TTC549 (cell line): Measurements from ENCODE around the gene TOX4.
"Not testable (repeated sequence)": the region's sequence is repeated elsewhere in the genome, so short reads cannot be mapped to it uniquely, and the experiment has no call there.

Experiments used
- FAIRE-seq: peaks from 2 replicates; lab custom pipeline; 2012; peaks lifted over from hg19 to GRCh38; lab: Jason Lieb, UNC

The TOX4 gene

DNA sequence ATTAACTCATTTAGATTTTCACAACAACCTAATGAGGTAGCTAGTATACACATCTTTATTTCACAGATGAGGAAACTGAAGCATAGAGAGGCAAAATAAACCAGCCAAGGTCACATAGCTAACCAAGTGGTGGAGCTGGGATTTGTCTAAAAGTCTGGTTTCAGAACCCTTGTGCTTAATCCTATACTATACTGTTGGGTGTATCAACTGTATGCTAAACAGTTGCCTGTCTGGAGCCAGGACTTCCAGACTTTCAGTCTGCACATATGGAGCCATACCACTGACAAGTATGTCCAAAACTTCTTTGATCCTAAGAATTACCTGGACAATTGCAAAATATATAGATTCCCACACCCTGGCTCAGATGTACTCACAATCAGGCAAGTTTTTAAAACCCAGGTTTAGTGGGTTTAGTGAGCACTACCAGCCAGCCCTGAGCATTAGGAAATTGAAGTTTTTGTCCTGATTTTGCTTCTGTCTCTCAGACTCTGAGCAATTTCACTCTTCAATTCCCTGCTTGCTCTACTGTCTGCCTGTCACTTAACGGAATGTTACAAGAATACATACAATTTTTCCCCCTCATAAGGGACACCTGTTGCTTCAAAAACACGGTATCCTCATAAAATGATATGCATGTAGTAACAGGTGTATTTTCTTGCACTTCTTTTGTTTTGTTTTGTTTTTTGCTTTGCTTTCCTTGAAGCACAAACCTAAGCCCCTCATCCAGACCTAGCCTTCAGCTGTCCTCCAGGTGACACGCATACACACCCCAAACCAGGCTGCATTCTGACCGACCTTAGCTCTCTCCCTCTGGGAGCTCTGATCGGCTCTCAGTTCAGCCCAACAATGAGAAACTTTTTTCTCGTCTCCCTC, 58.8 kb downstream of the TOX4 start:
- no peak for FAIRE-seq

DNA sequence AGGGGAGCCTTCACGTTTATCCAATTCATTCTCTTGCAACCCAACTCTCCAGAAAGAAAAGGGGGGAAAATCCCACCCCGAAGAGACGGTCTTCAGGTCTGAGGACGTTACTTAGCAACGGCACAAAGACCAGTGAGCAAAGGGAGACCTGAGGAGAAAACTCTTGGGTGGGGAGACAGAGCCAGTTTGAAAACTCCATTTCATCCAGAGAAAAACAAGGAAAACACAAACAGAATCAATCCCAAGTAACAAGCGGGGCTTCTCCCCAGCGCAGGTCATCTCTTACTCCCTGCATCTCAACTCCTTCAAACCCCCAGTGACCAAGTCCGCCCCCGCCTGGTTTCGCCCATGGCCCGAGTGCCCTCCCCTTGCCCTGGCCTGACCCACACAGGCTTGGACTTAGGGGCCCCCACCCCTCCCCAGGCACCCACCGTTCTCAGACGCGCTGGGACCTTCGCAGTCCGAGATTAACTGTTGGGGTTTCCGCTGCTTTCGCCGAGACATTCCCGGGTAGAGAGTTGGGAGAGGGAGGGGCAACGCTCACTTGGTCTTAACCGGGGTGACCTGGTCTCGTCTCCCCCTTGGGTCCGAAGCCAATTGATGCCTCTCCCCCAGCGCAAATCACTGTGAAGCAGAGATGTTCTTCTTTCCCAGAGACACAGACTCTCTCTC, 59.6 kb downstream of the TOX4 start:
- no peak for FAIRE-seq

DNA sequence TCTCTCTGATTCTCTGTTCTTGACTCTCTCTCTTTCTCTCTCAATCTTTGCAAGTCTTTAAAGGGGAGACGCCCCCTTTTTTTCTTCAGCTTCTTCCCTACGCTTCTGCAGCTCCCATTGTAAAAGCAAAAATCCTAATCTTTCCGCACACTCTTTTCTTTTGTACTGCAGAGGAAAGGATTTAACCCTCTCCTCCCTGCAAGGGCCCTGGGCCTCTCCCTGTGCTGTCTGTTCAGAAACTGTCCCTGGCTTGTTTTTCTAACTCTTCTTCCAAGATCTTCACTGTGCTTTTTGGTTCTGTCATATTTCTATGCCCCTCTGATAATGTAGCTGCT, 60.1 kb downstream of the TOX4 start:
- no peak for FAIRE-seq

DNA sequence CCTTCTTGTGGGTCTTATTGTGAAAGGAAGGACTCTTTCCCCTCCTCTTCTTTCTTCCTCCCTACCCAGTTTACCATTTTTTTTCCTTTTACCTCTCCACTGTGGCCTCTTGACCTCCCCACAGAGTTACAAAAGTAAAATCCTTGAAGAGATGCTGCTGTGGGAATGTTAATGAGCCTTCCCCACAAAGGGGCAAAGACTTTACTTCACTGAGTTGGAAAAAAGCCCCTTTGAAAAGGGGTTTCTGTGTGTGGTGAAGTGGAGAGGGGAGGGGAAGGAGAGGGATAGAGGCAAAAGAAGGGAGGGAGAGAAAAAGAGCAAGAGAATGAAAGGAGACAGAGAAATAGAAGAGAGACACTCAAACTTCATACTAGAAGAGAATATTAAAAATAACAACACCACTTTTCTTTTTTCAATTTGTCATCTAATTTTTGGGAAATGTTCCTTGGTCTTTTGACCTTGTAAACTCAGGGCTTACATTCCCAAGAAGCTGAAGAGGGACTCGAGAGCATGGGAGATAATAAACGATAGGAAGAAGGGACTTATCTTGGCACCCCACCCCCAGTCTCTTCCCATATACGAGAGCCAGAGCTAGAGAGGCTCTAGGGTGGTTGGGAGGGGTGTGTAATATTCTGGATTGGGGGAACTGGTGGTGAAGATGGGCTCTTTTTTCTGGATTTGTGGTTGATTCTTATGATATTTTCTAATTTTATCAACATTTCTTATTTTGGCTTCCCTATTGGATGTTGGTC, 62.4 kb downstream of the TOX4 start:
- FAIRE-seq: no peak

DNA sequence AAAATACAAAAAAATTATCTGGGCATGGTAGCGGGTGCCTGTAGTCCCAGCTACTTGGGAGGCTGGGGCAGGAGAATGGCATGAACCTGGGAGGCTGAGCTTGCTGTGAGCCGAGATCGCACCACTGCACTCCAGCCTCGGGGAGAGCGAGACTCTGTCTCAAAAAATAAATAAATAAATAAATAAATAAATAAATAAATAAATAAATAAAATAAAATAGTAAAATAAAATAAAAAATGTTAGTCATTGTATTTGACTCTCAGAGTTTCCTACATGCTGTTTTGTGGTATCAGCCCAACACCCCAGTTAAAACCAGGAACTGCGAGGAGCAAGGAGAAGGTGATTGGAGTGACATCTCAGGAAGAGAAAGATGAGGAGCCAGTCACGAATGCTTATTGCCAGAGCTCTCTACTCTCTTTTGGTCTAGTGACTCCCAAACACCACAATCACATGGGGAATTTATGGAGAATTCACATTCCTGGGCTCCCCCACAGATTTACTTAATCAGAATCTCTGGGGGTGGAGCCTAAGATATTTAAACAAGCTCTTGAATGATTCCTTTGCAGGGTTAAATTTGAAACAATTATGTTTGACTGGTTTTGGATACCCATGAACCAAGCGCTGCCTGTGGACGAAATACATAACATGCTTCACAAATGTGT, 64.5 kb downstream of the TOX4 start:
- FAIRE-seq: no peak

DNA sequence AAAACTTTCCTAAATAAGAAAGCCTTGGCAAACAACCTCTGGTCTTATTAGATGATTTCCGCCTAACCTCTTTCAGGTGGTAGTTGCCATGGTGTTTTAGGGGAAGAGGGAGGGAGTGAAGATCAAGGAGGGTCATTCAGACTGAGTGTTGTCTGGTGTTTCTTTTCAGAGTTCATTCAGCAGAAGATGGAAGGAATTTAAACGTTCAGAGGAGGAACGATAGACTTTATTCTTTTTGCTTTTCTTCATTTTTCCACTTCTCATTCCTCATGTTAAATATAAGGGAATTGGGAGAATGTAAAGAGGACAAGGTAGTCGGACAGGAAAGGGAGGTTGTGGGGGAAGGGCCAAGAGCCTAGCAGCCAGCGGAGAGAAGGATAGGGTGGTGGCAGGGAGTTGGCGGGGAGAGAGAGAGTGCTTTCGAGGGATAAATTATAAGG, 66.5 kb downstream of the TOX4 start:
- FAIRE-seq: no peak

DNA sequence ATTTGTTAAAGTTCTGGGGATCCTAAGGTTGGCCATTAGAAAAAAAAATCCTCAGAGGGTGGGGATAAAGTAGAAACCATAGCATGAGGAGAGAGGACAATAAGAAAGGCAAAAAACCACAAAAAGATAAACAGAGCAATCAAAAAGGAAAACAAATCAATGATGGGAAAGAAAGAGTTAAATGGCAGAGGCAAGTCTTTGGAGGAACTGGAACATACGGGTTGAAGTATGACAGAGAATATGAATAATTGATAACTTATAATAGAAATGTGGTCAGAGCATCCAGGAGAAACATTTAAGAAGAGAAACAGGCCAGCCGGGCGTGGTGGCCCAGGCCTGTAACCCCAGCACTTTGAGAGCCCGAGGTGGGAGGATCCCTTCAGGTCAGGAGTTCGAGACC, 67.0 kb downstream of the TOX4 start:
- no peak for FAIRE-seq

DNA sequence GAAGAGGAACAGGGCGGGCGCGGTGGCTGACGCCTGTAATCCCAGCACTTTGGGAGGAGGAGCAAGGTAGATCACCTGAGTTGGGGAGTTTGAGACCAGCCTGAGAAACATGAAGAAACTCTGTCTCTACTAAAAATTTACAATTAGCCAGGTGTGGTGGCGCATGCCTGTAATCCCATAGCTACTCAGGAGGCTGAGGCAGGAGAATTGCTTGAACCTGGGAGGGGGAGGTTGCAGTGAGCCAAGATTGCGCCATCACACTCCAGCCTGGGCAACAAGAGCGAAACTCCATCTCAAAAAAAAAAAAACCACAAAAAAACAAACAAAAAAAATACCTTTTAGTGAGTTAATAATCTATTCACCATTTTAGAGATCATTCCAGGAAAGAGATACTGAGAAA, 67.6 kb downstream of the TOX4 start:
- FAIRE-seq: not testable (repeated sequence)
